Keratinocyte (primary cell): ENCODE data around the gene TRAPPC2. TPM values are rescaled to one million over a fixed set of nuclear protein-coding genes. Genes with fewer than 3 reads are reported as not detected.

Experiments used
- DNase-seq: peaks from one replicate; pipeline ENCODE4 v3.0.0-alpha.2; 2011; ENCODE audit warnings: low read depth, missing footprints, low spot score
- FAIRE-seq: peaks from 2 replicates; lab custom pipeline; 2011; peaks lifted over from hg19 to GRCh38; lab: Jason Lieb, UNC
- H2AFZ ChIP-seq: 2 replicates; pipeline ENCODE4 v1.6.0; 2012; ENCODE audit warnings: low read length, control low read depth, inconsistent platforms; ENCODE audit not compliant: control insufficient read depth
- H3K27ac ChIP-seq: 2 replicates; pipeline ENCODE4 v1.5.1; 2011; ENCODE audit warnings: low read length; ENCODE audit not compliant: control insufficient read depth, insufficient read depth
- H3K27me3 ChIP-seq: 3 replicates; pipeline ENCODE4 v1.6.0; 2011; ENCODE audit warnings: low read length; ENCODE audit not compliant: control insufficient read depth, insufficient read depth; ENCODE audit errors: extremely low read depth
- H3K36me3 ChIP-seq, 2 experiments: 2 replicates in 1 of 2; 3 replicates in 1 of 2; pipeline ENCODE4 v1.5.1; 2011; ENCODE audit warnings: low read length in 2 of 2, mild to moderate bottlenecking in 1 of 2; ENCODE audit not compliant: control insufficient read depth in 2 of 2, insufficient read depth in 2 of 2; ENCODE audit errors: extremely low read depth in 1 of 2
- H3K4me1 ChIP-seq: 3 replicates; pipeline ENCODE4 v1.5.1; 2011; ENCODE audit warnings: low read length; ENCODE audit not compliant: control insufficient read depth, insufficient read depth; ENCODE audit errors: extremely low read depth
- H3K4me2 ChIP-seq: 3 replicates; pipeline ENCODE4 v1.6.0; 2011; ENCODE audit warnings: low read depth, low read length; ENCODE audit not compliant: control insufficient read depth, insufficient read depth; ENCODE audit errors: extremely low read depth
- H3K4me3 ChIP-seq, 3 experiments: fragments of 200-600 bp in 1 of 3; sonication (generic) in 1 of 3; 2 replicates in 2 of 3; 3 replicates in 1 of 3; pipeline ENCODE4 v1.5.1; 2011 to 2016; ENCODE audit warnings: low read length in 3 of 3, mild to moderate bottlenecking in 3 of 3, control low read depth in 2 of 3, inconsistent platforms in 1 of 3, low read depth in 1 of 3, mixed read lengths in 1 of 3, mixed run types in 1 of 3, moderate library complexity in 1 of 3; ENCODE audit not compliant: control insufficient read depth in 2 of 3, insufficient read depth in 2 of 3; ENCODE audit errors: extremely low read depth in 1 of 3
- H3K79me2 ChIP-seq: 2 replicates; pipeline ENCODE4 v1.6.0; 2012; ENCODE audit warnings: low read length; ENCODE audit not compliant: control insufficient read depth, insufficient read depth
- H3K9ac ChIP-seq: 3 replicates; pipeline ENCODE4 v1.6.0; 2011; ENCODE audit warnings: low read length; ENCODE audit not compliant: control insufficient read depth, insufficient read depth; ENCODE audit errors: extremely low read depth
- H3K9me1 ChIP-seq: 3 replicates; pipeline ENCODE4 v1.6.0; 2011; ENCODE audit warnings: low read length; ENCODE audit not compliant: control insufficient read depth, insufficient read depth; ENCODE audit errors: extremely low read depth
- H3K9me3 ChIP-seq: 2 replicates; pipeline ENCODE4 v1.5.1; 2012; ENCODE audit warnings: low read depth, low read length; ENCODE audit not compliant: control insufficient read depth
- H4K20me1 ChIP-seq: 3 replicates; pipeline ENCODE4 v1.6.0; 2011; ENCODE audit warnings: low read length; ENCODE audit not compliant: control insufficient read depth, insufficient read depth; ENCODE audit errors: extremely low read depth
- CTCF ChIP-seq, 3 experiments: IDR thresholded peaks in 1 of 3; conservative IDR thresholded peaks in 1 of 3; optimal IDR thresholded peaks in 1 of 3; 2 replicates in 2 of 3; 3 replicates in 1 of 3; pipeline versions ENCODE3 to v1.5.1; 2011; ENCODE audit warnings: low read length in 3 of 3, mild to moderate bottlenecking in 3 of 3, moderate library complexity in 2 of 3, control low read depth in 1 of 3, inconsistent platforms in 1 of 3; ENCODE audit not compliant: insufficient read depth in 2 of 3; ENCODE audit errors: extremely low read depth in 1 of 3
- EZH2 ChIP-seq: IDR thresholded peaks from one replicate; pipeline ENCODE4 v1.6.1; 2012; ENCODE audit warnings: inconsistent platforms, mild to moderate bottlenecking, low read length, moderate library complexity
- dilution Hi-C: fragments of 300-500 bp; cut with MboI; formaldehyde crosslinking; loops from one replicate; pipeline ENCODE4 v1.7.0; 2020; ENCODE audit warnings: low sequenced_read_pairs; ENCODE audit not compliant: extremely low pct_ligation_motif_present
- polyA plus RNA-seq, 5 experiments: library from polyadenylated mRNA; depleted of rRNA in 3 of 5; stranded (reverse) in 3 of 5; stranded (forward) in 1 of 5; unstranded in 1 of 5; fragments of >200 nt; gene quantifications; 1 replicate in 1 of 5; 2 replicates in 3 of 5; 3 replicates in 1 of 5; pipeline versions ENCODE4 v1.2.1 to v1.2.3, GENCODE V29; 2011 to 2012; ENCODE audit warnings: missing spikeins in 2 of 5, low read depth in 1 of 5, low replicate concordance in 1 of 5

Gene TRAPPC2
- polyA plus RNA-seq, 1 donor (not counting 4 experiments of a cell fraction or from before 2014, with no cell fraction given), result 19.0 TPM

GRCh38 chrX:13693341-13693961, 41.0 kb downstream of the TRAPPC2 start:
- Histone ChIP-seq H3K4me3 (peak overlapping the region in 2 of 3 experiments; percentile 23 to 33), H3K4me2 (peak overlapping the region; percentile 82), H3K9ac (peak overlapping the region; percentile 66), H3K36me3 (peaks cover 2 to 3% of the 10 kb centered on the region in 2 experiments), H4K20me1 (no peaks in the 10 kb centered on the region), H3K9me3 (no peaks in the 10 kb centered on the region), H3K27ac (peak overlapping the region; percentile 85), H3K79me2 (peaks cover 60% of the 10 kb centered on the region), H3K4me1 (peaks cover 38% of the 10 kb centered on the region), H3K27me3 (no peaks in the 10 kb centered on the region), H3K9me1 (no peaks in the 10 kb centered on the region), H2AFZ (no peak overlapping the region)
- DNase-seq (no peak), FAIRE-seq (no peak)
- TF ChIP-seq CTCF (optimal IDR thresholded peaks at IDR 0.05 in 1 of 3, IDR thresholded peaks at IDR 0.05 in 1 of 3, conservative IDR thresholded peaks at IDR 0.05 in 1 of 3; ENCODE audit: extremely low read depth in 1 of 3, insufficient read depth in 2 of 3, low read length in 3 of 3) (no peak), EZH2 (no peak)
- dilution Hi-C loops, result no loop called here

GRCh38 chrX:13692771-13693231, 41.6 kb downstream of the TRAPPC2 start:
- peak overlapping the region; percentile 82 for H3K4me2 ChIP-seq

More at GRCh38 chrX:13692771-13693231, 41.6 kb downstream of the TRAPPC2 start:
- H3K27me3 ChIP-seq, result no peaks in the 10 kb centered on the region
- peak overlapping the region; percentile 66 for H3K9ac ChIP-seq
- dilution Hi-C loops, result no loop called here
- no peak overlapping the region for H2AFZ ChIP-seq
- DNase-seq (no peak), FAIRE-seq (peak; percentile 78)
- peaks cover 38% of the 10 kb centered on the region for H3K4me1 ChIP-seq
- peak overlapping the region in 1 of 3 experiments; percentile 23 for H3K4me3 ChIP-seq
- no peaks in the 10 kb centered on the region for H3K9me3 ChIP-seq
- TF ChIP-seq EZH2 (no peak), CTCF (optimal IDR thresholded peaks at IDR 0.05 in 1 of 3, IDR thresholded peaks at IDR 0.05 in 1 of 3, conservative IDR thresholded peaks at IDR 0.05 in 1 of 3; ENCODE audit: extremely low read depth in 1 of 3, insufficient read depth in 2 of 3, low read length in 3 of 3) (no peak)
- H3K79me2 ChIP-seq, result peaks cover 57% of the 10 kb centered on the region
- H3K36me3 ChIP-seq, result peaks cover 2 to 3% of the 10 kb centered on the region in 2 experiments
- peak overlapping the region; percentile 85 for H3K27ac ChIP-seq
- H4K20me1 ChIP-seq, result no peaks in the 10 kb centered on the region
- H3K9me1 ChIP-seq, result no peaks in the 10 kb centered on the region
